ENCODE data around the gene LCNL1. TPM values are rescaled to one million over a fixed set of nuclear protein-coding genes. Genes with fewer than 3 reads are reported as not detected.

LCNL1 gene
- total RNA-seq, 2 donors from 2014 or later: not detected

- no peaks in the 10 kb centered on the region for H3K9me3 ChIP-seq
- intact Hi-C loops (cut with DNase I): no loop called here
- no peaks in the 10 kb centered on the region for H3K4me1 ChIP-seq
- TF ChIP-seq POLR2A (IDR thresholded peaks at IDR 0.05): no peak
- TF ChIP-seq, protein P1, sequence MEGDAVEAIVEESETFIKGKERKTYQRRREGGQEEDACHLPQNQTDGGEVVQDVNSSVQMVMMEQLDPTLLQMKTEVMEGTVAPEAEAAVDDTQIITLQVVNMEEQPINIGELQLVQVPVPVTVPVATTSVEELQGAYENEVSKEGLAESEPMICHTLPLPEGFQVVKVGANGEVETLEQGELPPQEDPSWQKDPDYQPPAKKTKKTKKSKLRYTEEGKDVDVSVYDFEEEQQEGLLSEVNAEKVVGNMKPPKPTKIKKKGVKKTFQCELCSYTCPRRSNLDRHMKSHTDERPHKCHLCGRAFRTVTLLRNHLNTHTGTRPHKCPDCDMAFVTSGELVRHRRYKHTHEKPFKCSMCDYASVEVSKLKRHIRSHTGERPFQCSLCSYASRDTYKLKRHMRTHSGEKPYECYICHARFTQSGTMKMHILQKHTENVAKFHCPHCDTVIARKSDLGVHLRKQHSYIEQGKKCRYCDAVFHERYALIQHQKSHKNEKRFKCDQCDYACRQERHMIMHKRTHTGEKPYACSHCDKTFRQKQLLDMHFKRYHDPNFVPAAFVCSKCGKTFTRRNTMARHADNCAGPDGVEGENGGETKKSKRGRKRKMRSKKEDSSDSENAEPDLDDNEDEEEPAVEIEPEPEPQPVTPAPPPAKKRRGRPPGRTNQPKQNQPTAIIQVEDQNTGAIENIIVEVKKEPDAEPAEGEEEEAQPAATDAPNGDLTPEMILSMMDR (IDR thresholded peaks at IDR 0.05): no peak
- H3K27me3 ChIP-seq: no peaks in the 10 kb centered on the region
- H3K27ac ChIP-seq: no peak overlapping the region
- DNase-seq (no peak), ATAC-seq (no peak)
- peaks cover 0 to 2% of the 10 kb centered on the region in 2 donors for H3K36me3 ChIP-seq (replicated peaks in 1 of 2; ENCODE audit: insufficient read depth in 1 of 2, low read depth in 2 of 2)
- WGBS, 2 donors: 95 to 98% methylated on average over 15 to 38 of the region's 45 CpGs
- no peak overlapping the region for H3K4me3 ChIP-seq
Observed at GRCh38 chr9:137017791-137018497, 35.2 kb downstream of the LCNL1 start.

- no peaks in the 10 kb centered on the region for H3K9me3 ChIP-seq
- 89 to 92% methylated on average over 18 to 35 of the region's 36 CpGs for WGBS, 2 donors
Observed at GRCh38 chr9:137018761-137019559, 36.2 kb downstream of the LCNL1 start.

DNA sequence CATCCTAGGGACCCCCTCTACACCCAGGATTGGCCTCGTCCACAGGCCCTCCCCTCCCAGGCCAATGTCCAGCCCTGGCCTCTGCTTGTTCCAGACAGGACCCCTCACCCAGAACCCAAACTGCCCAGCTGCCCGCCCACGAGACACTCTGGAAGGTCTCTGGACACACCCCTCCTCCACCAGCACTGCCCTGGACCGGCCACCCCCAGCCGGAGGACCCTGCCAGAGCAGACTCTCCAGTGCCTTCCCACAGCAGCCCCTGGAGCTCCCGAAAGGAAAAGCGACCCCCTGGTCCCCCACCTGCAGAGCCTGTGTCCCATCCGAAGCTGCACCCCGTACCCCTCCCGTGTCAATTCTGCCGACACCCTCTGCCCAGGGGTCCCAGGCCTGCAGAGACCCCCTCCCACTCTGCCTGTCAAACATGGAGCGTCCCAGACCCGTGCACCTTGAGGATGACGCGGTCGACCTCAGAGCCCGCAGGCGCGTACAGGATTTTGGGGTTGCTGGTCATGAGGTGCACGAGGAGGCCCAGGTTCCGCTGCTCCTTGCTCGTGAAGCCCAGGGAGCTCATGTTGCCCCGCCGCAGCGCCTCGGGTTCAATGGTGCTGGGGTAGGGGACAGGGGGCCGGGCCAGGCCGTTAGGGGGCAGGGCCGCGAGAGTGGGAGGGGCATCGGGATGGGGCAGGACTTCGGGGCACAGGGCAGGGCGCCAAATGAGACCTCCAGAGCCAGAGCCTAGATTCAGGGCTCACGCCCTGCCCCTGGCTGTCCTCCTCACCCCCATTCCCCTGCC is 37.3 kb downstream of the LCNL1 start:
- intact Hi-C loops (cut with DNase I): loop anchor here (5.0 kb wide), 1 partner anchor 68 kb away; the partner anchor contains the start of gene LCN12
- WGBS, 2 donors: 90 to 91% methylated on average over 10 to 32 of the region's 34 CpGs

More at GRCh38 chr9:137018761-137019559, 36.2 kb downstream of the LCNL1 start:
- no peak for DNase-seq
- H3K27ac ChIP-seq: no peak overlapping the region
- no peak for TF ChIP-seq POLR2A (IDR thresholded peaks at IDR 0.05)
- TF ChIP-seq, protein P1 (IDR thresholded peaks at IDR 0.05): no peak
- intact Hi-C loops (cut with DNase I): no loop called here
- H3K4me1 ChIP-seq: no peaks in the 10 kb centered on the region
- H3K36me3 ChIP-seq (replicated peaks in 1 of 2; ENCODE audit: insufficient read depth in 1 of 2, low read depth in 2 of 2): peaks cover 0 to 2% of the 10 kb centered on the region in 2 donors
- no peak overlapping the region for H3K4me3 ChIP-seq
- no peak for ATAC-seq
- H3K27me3 ChIP-seq: no peaks in the 10 kb centered on the region

DNA sequence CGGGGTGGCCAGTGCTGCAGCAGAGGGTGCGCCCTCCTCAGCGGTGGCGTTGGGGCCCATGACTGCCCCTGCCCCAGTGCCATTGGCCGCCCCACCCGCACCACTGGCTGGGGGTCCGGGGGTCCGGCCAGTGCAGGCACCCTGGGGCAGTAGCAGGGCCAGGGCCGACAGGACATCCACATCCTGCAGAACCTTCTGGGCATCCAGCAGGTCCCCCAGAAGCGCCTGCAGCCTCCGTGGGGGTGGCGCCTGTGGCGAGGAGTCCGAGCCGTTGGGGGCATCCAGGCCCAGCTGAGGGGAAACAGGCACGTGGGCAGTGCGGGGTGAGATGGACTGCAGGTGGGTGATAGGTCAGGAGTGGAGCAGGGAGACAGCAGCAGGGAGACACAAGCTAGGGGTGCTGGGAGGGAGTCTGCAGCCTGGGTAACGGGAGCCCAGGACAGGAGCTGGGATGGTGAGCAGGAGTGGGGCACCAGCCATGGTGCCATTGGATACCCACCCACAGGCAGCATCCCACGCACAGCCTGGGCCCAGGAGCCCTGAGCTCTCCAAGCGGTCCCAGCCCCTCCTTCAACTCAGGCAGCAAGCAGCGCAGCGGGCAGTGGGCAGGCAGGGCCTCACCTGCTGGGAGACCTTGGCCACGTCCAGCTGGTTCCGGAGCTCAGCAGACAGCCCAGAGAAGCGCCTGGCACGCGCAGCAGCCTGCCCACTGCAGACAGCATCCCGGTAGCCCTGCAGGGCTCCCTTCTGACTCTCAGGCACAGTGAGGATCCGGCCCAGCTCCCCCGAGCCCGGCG is 38.2 kb downstream of the LCNL1 start:
- no peaks in the 10 kb centered on the region for H3K9me3 ChIP-seq
- whole genome bisulfite sequencing, 2 donors: 91 to 93% methylated on average over 6 to 31 of the region's 32 CpGs
- H3K4me3 ChIP-seq: no peak overlapping the region
- intact Hi-C loops (cut with DNase I): loop anchor here (5.0 kb wide), 1 partner anchor 69 kb away; the partner anchor contains the start of gene LCN12
- H3K4me1 ChIP-seq: peaks cover 10% of the 10 kb centered on the region
- no peak for ATAC-seq
- H3K27ac ChIP-seq: no peak overlapping the region
- DNase-seq: no peak
- H3K36me3 ChIP-seq (replicated peaks in 1 of 2; ENCODE audit: insufficient read depth in 1 of 2, low read depth in 2 of 2): peaks cover 0 to 2% of the 10 kb centered on the region in 2 donors
- TF ChIP-seq, protein P1 (IDR thresholded peaks at IDR 0.05): no peak
- no peak for TF ChIP-seq POLR2A (IDR thresholded peaks at IDR 0.05)
- no peaks in the 10 kb centered on the region for H3K27me3 ChIP-seq

More for the DNA sequence above, 37.3 kb downstream of the LCNL1 start:
- Histone ChIP-seq H3K36me3 (replicated peaks in 1 of 2; ENCODE audit: insufficient read depth in 1 of 2, low read depth in 2 of 2) (peaks cover 0 to 2% of the 10 kb centered on the region in 2 donors), H3K27ac (no peak overlapping the region), H3K4me1 (peaks cover under 1% of the 10 kb centered on the region), H3K27me3 (no peaks in the 10 kb centered on the region), H3K4me3 (no peak overlapping the region), H3K9me3 (no peaks in the 10 kb centered on the region)
- DNase-seq (no peak), ATAC-seq (no peak)
- TF ChIP-seq, protein P1 (IDR thresholded peaks at IDR 0.05): no peak
- TF ChIP-seq POLR2A (IDR thresholded peaks at IDR 0.05): no peak
